Stimulated activated CD8-positive, alpha-beta memory T cell treated with anti-CD3 and anti-CD28 coated beads, Interleukin-4, amount 100 ng/mL, for 48 hours (primary cell): Measurements from ENCODE around the gene PKP4.

ENCODE experiments used
- DNase-seq: peaks from one replicate; pipeline ENCODE4 v3.0.0-alpha.2; 2020

PKP4 gene

GRCh38 chr2:158501301-158501700 lies 44.5 kb downstream of the PKP4 start:
- no peak for DNase-seq

- no peak for DNase-seq
Observed at GRCh38 chr2:158502974-158503373, 46.2 kb downstream of the PKP4 start.

- no peak for DNase-seq
Observed at GRCh38 chr2:158504088-158504487, 47.3 kb downstream of the PKP4 start.

- DNase-seq = no peak
Observed at GRCh38 chr2:158505448-158505934, 48.7 kb downstream of the PKP4 start.

- DNase-seq = no peak
Observed at GRCh38 chr2:158507141-158507540, 50.4 kb downstream of the PKP4 start.

- DNase-seq = no peak
Observed at GRCh38 chr2:158507679-158508078, 50.9 kb downstream of the PKP4 start.

- no peak for DNase-seq
Observed at GRCh38 chr2:158509928-158510797, 53.4 kb downstream of the PKP4 start.

GRCh38 chr2:158510887-158511286 lies 54.1 kb downstream of the PKP4 start:
- DNase-seq = no peak

GRCh38 chr2:158511706-158512105 lies 55.0 kb downstream of the PKP4 start:
- no peak for DNase-seq

- no peak for DNase-seq
Observed at GRCh38 chr2:158512323-158512722, 55.6 kb downstream of the PKP4 start.

- DNase-seq = no peak
Observed at GRCh38 chr2:158513841-158514240, 57.1 kb downstream of the PKP4 start.

- no peak for DNase-seq
Observed at GRCh38 chr2:158518084-158518483, 61.3 kb downstream of the PKP4 start.

GRCh38 chr2:158519481-158519880 lies 62.7 kb downstream of the PKP4 start:
- DNase-seq = no peak

GRCh38 chr2:158529379-158530259 lies 72.9 kb downstream of the PKP4 start:
- no peak for DNase-seq

GRCh38 chr2:158530829-158531228 lies 74.1 kb downstream of the PKP4 start:
- DNase-seq = no peak

- DNase-seq = no peak
Observed at GRCh38 chr2:158533009-158533408, 76.3 kb downstream of the PKP4 start.

GRCh38 chr2:158539176-158540005 lies 82.6 kb downstream of the PKP4 start:
- DNase-seq = no peak

- DNase-seq = no peak
Observed at GRCh38 chr2:158542577-158542976, 85.8 kb downstream of the PKP4 start.

- no peak for DNase-seq
Observed at GRCh38 chr2:158543957-158544356, 87.2 kb downstream of the PKP4 start.

GRCh38 chr2:158544998-158545397 lies 88.2 kb downstream of the PKP4 start:
- DNase-seq = no peak

GRCh38 chr2:158546412-158547144 lies 89.8 kb downstream of the PKP4 start:
- DNase-seq = no peak

- no peak for DNase-seq
Observed at GRCh38 chr2:158553257-158553656, 96.5 kb downstream of the PKP4 start.
